Lower leg skin (tissue), 4 donors: ENCODE data around the gene CD19. TPM values are rescaled to one million over a fixed set of nuclear protein-coding genes. Genes with fewer than 3 reads are reported as not detected.

Experiments
- DNase-seq, 2 donors: peaks; one replicate each; pipeline ENCODE4 v3.0.0-alpha.2; 2019; ENCODE audit warnings: low spot score in 2 of 2
- H3K4me3 ChIP-seq: fragments of 200-600 bp; sonication (generic); 2 replicates; pipeline ENCODE4 v1.5.1; 2017; ENCODE audit warnings: mild to moderate bottlenecking, low read depth; ENCODE audit not compliant: poor library complexity, severe bottlenecking
- CTCF ChIP-seq, 3 donors: fragments of 450-650 bp; IDR thresholded peaks; one replicate each; pipeline ENCODE4 v1.5.1; 2016; ENCODE audit warnings: antibody characterized with exemption in 3 of 3, mild to moderate bottlenecking in 3 of 3, moderate library complexity in 2 of 3
- POLR2A ChIP-seq, 2 donors: fragments of 450-650 bp; IDR thresholded peaks; one replicate each; pipeline ENCODE4 v1.6.1; 2016 to 2017; ENCODE audit warnings: antibody characterized with exemption in 2 of 2, mild to moderate bottlenecking in 1 of 2, moderate library complexity in 1 of 2
- WGBS, 2 donors: methylation state at CpG; one replicate each; pipeline ENCODE4 v1.1.5; 2018; 5-methylcytosine and 5-hydroxymethylcytosine counted together
- intact Hi-C: fragments of 100-400 bp; cut with DNase I; formaldehyde crosslinking; loops from one replicate; pipeline ENCODE4 v1.15.0; 2023; ENCODE audit warnings: low total_unique reads
- total RNA-seq, 4 donors: library from RNA; depleted of rRNA; stranded (reverse); fragments of >200 nt; gene quantifications; one replicate each; pipeline ENCODE4 v1.1.0, GENCODE V29; 2016

Gene CD19
- total RNA-seq, 4 donors from 2014 or later: 0.26 to 1.1 TPM; not detected in 2

GRCh38 chr16:28981517-28981916 lies 49.7 kb downstream of the CD19 start:
- DNase-seq: no peak
- 79 to 82% methylated on average over 11 to 12 of the region's 12 CpGs for WGBS, 2 donors
- intact Hi-C loops: no loop called here
- TF ChIP-seq CTCF (IDR thresholded peaks at IDR 0.05) (no peak), POLR2A (IDR thresholded peaks at IDR 0.05) (no peak)
- no peak overlapping the region for H3K4me3 ChIP-seq

- 95% methylated on average over 10 of the region's 10 CpGs for WGBS, 2 donors
- TF ChIP-seq POLR2A (IDR thresholded peaks at IDR 0.05) (no peak), CTCF (IDR thresholded peaks at IDR 0.05) (no peak)
- H3K4me3 ChIP-seq: no peak overlapping the region
- no peak for DNase-seq
- intact Hi-C loops: no loop called here
Observed at GRCh38 chr16:28982418-28982817, 50.6 kb downstream of the CD19 start.

- intact Hi-C loops: no loop called here
- TF ChIP-seq POLR2A (IDR thresholded peaks at IDR 0.05): no peak
- no peak for TF ChIP-seq CTCF (IDR thresholded peaks at IDR 0.05)
- no peak overlapping the region for H3K4me3 ChIP-seq
- DNase-seq: no peak
- 92 to 95% methylated on average over 11 of the region's 11 CpGs for WGBS, 2 donors
Observed at GRCh38 chr16:28982949-28983348, 51.2 kb downstream of the CD19 start.

GRCh38 chr16:28983644-28984043 lies 51.9 kb downstream of the CD19 start:
- H3K4me3 ChIP-seq: no peak overlapping the region
- DNase-seq: no peak
- intact Hi-C loops: no loop called here
- WGBS, 2 donors: 79 to 94% methylated on average over 18 of the region's 18 CpGs
- TF ChIP-seq POLR2A (IDR thresholded peaks at IDR 0.05) (no peak), CTCF (IDR thresholded peaks at IDR 0.05) (no peak)

- TF ChIP-seq CTCF (IDR thresholded peaks at IDR 0.05): no peak
- no peak for TF ChIP-seq POLR2A (IDR thresholded peaks at IDR 0.05)
- WGBS, 2 donors: 86 to 87% methylated on average over 10 to 12 of the region's 12 CpGs
- no peak overlapping the region for H3K4me3 ChIP-seq
- intact Hi-C loops: no loop called here
- DNase-seq: no peak
Observed at GRCh38 chr16:28984091-28984490, 52.3 kb downstream of the CD19 start.

DNA sequence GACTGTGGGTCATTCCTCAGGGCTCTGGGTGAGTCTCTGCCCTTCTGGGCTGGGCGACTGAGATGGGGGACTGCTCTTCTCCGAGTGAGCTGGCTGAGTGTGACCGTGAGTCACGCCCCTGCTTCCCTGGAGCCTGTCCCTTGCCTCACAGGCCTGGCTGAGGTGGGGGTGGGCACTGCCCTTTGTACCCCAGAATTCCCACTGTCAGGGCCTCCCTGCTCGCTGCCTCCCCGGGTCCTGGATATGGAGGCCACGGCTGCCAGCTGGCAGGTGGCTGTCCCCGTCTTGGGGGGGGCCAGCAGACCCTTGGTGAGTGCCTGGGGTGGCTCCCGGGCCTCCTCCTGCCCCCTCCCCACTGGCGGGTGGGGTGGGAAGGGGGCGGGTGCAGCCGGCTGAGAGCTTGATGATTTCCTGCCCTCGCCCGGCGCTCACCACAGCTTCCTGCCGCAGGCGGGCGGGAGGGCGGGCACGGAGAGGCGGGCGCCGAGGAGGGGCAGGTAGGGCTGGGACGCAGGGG lies 52.9 kb downstream of the CD19 start, which contains the start of gene LAT:
LAT (plus strand) TSS at position 434 of the 517 bp plus-strand sequence. CDS start 366 bp downstream, outside the sequence.
- H3K4me3 ChIP-seq: no peak within 1 kb of the TSS
- intact Hi-C loops: no loop called here

More for the DNA sequence above, 52.9 kb downstream of the CD19 start, which contains the start of gene LAT:
- TF ChIP-seq CTCF (IDR thresholded peaks at IDR 0.05): no peak
- no peak for TF ChIP-seq POLR2A (IDR thresholded peaks at IDR 0.05)
- no peak for DNase-seq
- whole genome bisulfite sequencing, 2 donors: 72 to 82% methylated on average over 4 to 17 of the region's 24 CpGs
